ENCODE measurements around the gene PARD3B.

GRCh38 chr2:205390866-205391265, 845.6 kb downstream of the PARD3B start:
- TF ChIP-seq CTCF (IDR thresholded peaks at IDR 0.05) (no peak), POLR2A (IDR thresholded peaks at IDR 0.05) (no peak), POLR2AphosphoS5 (IDR thresholded peaks at IDR 0.05) (no peak)

Data from prostate gland (tissue), 2 donors.